ENCODE data around the gene PSMG2. TPM values are rescaled to one million over a fixed set of nuclear protein-coding genes. Genes with fewer than 3 reads are reported as not detected.
"Not testable (repeated sequence)": the region's sequence is repeated elsewhere in the genome, so short reads cannot be mapped to it uniquely, and the experiment has no call there.

The PSMG2 gene
- total RNA-seq, 2 donors from 2014 or later = 37.7 to 46.0 TPM

- H3K36me3 ChIP-seq = no peaks in the 10 kb centered on the region
Measured at GRCh38 chr18:12750715-12751502, 48.1 kb downstream of the PSMG2 start.

GRCh38 chr18:12751503-12751884 is 48.7 kb downstream of the PSMG2 start:
- H3K27ac ChIP-seq = no peak overlapping the region
- no peaks in the 10 kb centered on the region for H3K36me3 ChIP-seq
- no peaks in the 10 kb centered on the region for H3K27me3 ChIP-seq
- no peaks in the 10 kb centered on the region for H3K9me3 ChIP-seq
- no peak for TF ChIP-seq CTCF (IDR thresholded peaks at IDR 0.05)
- DNase-seq (ENCODE audit: low spot score) = no peak
- no peaks in the 10 kb centered on the region for H3K4me1 ChIP-seq
- no peak overlapping the region for H3K4me3 ChIP-seq

More at GRCh38 chr18:12750715-12751502, 48.1 kb downstream of the PSMG2 start:
- Histone ChIP-seq H3K27me3 (no peaks in the 10 kb centered on the region), H3K4me3 (no peak overlapping the region), H3K9me3 (no peaks in the 10 kb centered on the region), H3K4me1 (no peaks in the 10 kb centered on the region), H3K27ac (no peak overlapping the region)
- no peak for TF ChIP-seq CTCF (IDR thresholded peaks at IDR 0.05)
- no peak for DNase-seq (ENCODE audit: low spot score)

GRCh38 chr18:12751891-12752290 is 49.0 kb downstream of the PSMG2 start:
- Histone ChIP-seq H3K27ac (no peak overlapping the region), H3K4me1 (no peaks in the 10 kb centered on the region), H3K9me3 (no peaks in the 10 kb centered on the region), H3K27me3 (no peaks in the 10 kb centered on the region), H3K36me3 (no peaks in the 10 kb centered on the region), H3K4me3 (no peak overlapping the region)
- DNase-seq (ENCODE audit: low spot score) = no peak
- TF ChIP-seq CTCF (IDR thresholded peaks at IDR 0.05) = no peak

- Histone ChIP-seq H3K27ac (no peak overlapping the region), H3K4me3 (no peak overlapping the region), H3K36me3 (no peaks in the 10 kb centered on the region), H3K4me1 (no peaks in the 10 kb centered on the region), H3K27me3 (no peaks in the 10 kb centered on the region), H3K9me3 (no peaks in the 10 kb centered on the region)
- no peak for DNase-seq (ENCODE audit: low spot score)
- no peak for TF ChIP-seq CTCF (IDR thresholded peaks at IDR 0.05)
Measured at GRCh38 chr18:12754511-12754910, 51.7 kb downstream of the PSMG2 start.

- not testable (repeated sequence) for H3K4me3 ChIP-seq; H3K36me3 ChIP-seq; DNase-seq (ENCODE audit: low spot score); H3K4me1 ChIP-seq; H3K27ac ChIP-seq; H3K27me3 ChIP-seq; H3K9me3 ChIP-seq
Measured at GRCh38 chr18:12755606-12756005, 52.8 kb downstream of the PSMG2 start.

GRCh38 chr18:12756619-12757239 is 53.9 kb downstream of the PSMG2 start:
- not testable (repeated sequence) for H3K27ac ChIP-seq; H3K36me3 ChIP-seq; H3K27me3 ChIP-seq; H3K4me1 ChIP-seq; DNase-seq (ENCODE audit: low spot score); H3K4me3 ChIP-seq; H3K9me3 ChIP-seq

- H3K36me3 ChIP-seq; H3K9me3 ChIP-seq; H3K4me1 ChIP-seq; H3K4me3 ChIP-seq; H3K27ac ChIP-seq; DNase-seq (ENCODE audit: low spot score); H3K27me3 ChIP-seq: not testable (repeated sequence)
Measured at GRCh38 chr18:12758566-12758965, 55.7 kb downstream of the PSMG2 start.
